ENCODE measurements around the gene GRID2.

- no peak for TF ChIP-seq CTCF (conservative IDR thresholded peaks at IDR 0.05; ENCODE audit: low read depth, low read length)
- no peak for TF ChIP-seq EZH2phosphoT487 (IDR thresholded peaks at IDR 0.05; ENCODE audit: borderline replicate concordance, low read length)
Observed at GRCh38 chr4:93092765-93093164, 789.0 kb downstream of the GRID2 start.
